ENCODE data around the gene GALNT1. TPM values are rescaled to one million over a fixed set of nuclear protein-coding genes. Genes with fewer than 3 reads are reported as not detected.

The GALNT1 gene
- total and polyA plus RNA-seq, 2 of the 4 experiments (the other 2 are of a cell fraction) = 24.9 to 43.9 TPM

- in situ Hi-C loops (cut with MboI; ENCODE audit: low sequenced_read_pairs) (no loop called here), intact Hi-C loops (cut with micrococcal nuclease) (loop anchor here (5.0 kb wide), 1 partner anchor 38 kb away; the partner anchor contains the start of gene GALNT1), dilution Hi-C loops (cut with HindIII; ENCODE audit: low sequenced_read_pairs, unreplicated experiment) (no loop called here)
- H3K14ac ChIP-seq (replicated peaks; ENCODE audit: low read depth, low read length) = 0 out of 2 replicates have a peak overlapping the region, but pooled peaks have one; percentile 19
- no peak overlapping the region for H4K91ac ChIP-seq (ENCODE audit: insufficient read depth, low read depth, low read length)
- no peak overlapping the region for H2BK5ac ChIP-seq (ENCODE audit: low read depth, low read length, poor library complexity, severe bottlenecking)
- H3K23ac ChIP-seq (ENCODE audit: low read depth, low read length) = 0 out of 2 replicates have a peak overlapping the region, but pooled peaks have one; percentile 16
- no TSS peak for BruUV-seq (replicated peaks)
- H3K9me1 ChIP-seq (ENCODE audit: insufficient read depth, low read length) = no peaks in the 10 kb centered on the region; the same call in 1 of the 2 replicates
- H2AK5ac ChIP-seq (ENCODE audit: low read depth, low read length) = no peak overlapping the region
- H3K4me1 ChIP-seq (ENCODE audit: control insufficient read depth, insufficient read depth, low read length) = peaks cover 7% of the 10 kb centered on the region
- H2AFZ ChIP-seq (replicated peaks; ENCODE audit: low read length, poor library complexity) = no peak overlapping the region
- TF ChIP-seq, protein P1, sequence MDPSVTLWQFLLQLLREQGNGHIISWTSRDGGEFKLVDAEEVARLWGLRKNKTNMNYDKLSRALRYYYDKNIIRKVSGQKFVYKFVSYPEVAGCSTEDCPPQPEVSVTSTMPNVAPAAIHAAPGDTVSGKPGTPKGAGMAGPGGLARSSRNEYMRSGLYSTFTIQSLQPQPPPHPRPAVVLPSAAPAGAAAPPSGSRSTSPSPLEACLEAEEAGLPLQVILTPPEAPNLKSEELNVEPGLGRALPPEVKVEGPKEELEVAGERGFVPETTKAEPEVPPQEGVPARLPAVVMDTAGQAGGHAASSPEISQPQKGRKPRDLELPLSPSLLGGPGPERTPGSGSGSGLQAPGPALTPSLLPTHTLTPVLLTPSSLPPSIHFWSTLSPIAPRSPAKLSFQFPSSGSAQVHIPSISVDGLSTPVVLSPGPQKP (IDR thresholded peaks at IDR 0.05; ENCODE audit: borderline replicate concordance, low read depth, low read length) = no peak
- TF ChIP-seq RCOR1 (IDR thresholded peaks at IDR 0.05; ENCODE audit: insufficient replicate concordance, low read length) (no peak), CHD1 (IDR thresholded peaks at IDR 0.05; ENCODE audit: low read depth, low read length) (no peak), SMC3 (IDR thresholded peaks at IDR 0.05; ENCODE audit: low read depth, low read length) (no peak), MAFK (IDR thresholded peaks at IDR 0.05; ENCODE audit: low read depth, low read length) (no peak), MAZ (IDR thresholded peaks at IDR 0.05; ENCODE audit: borderline replicate concordance, low read depth, low read length) (no peak), BHLHE40 (IDR thresholded peaks at IDR 0.05; ENCODE audit: low read depth, low read length) (no peak), RAD21 (IDR thresholded peaks at IDR 0.05; ENCODE audit: low read length) (no peak), RFX5 (IDR thresholded peaks at IDR 0.05; ENCODE audit: low read depth, low read length) (no peak), FOS (IDR thresholded peaks at IDR 0.05; ENCODE audit: low read depth, low read length) (no peak), POLR2A (IDR thresholded peaks at IDR 0.05; ENCODE audit: low read depth, low read length) (no peak), MXI1 (IDR thresholded peaks at IDR 0.05; ENCODE audit: borderline replicate concordance, low read depth, low read length) (no peak), CEBPB (IDR thresholded peaks at IDR 0.05; ENCODE audit: low read depth, low read length) (no peak), NFE2L2 (IDR thresholded peaks at IDR 0.05; ENCODE audit: low read depth, low read length) (no peak)
- TF ChIP-seq, protein P2, sequence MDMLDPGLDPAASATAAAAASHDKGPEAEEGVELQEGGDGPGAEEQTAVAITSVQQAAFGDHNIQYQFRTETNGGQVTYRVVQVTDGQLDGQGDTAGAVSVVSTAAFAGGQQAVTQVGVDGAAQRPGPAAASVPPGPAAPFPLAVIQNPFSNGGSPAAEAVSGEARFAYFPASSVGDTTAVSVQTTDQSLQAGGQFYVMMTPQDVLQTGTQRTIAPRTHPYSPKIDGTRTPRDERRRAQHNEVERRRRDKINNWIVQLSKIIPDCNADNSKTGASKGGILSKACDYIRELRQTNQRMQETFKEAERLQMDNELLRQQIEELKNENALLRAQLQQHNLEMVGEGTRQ (IDR thresholded peaks at IDR 0.05; ENCODE audit: low read depth, low read length) = no peak
- TF ChIP-seq, protein P3, sequence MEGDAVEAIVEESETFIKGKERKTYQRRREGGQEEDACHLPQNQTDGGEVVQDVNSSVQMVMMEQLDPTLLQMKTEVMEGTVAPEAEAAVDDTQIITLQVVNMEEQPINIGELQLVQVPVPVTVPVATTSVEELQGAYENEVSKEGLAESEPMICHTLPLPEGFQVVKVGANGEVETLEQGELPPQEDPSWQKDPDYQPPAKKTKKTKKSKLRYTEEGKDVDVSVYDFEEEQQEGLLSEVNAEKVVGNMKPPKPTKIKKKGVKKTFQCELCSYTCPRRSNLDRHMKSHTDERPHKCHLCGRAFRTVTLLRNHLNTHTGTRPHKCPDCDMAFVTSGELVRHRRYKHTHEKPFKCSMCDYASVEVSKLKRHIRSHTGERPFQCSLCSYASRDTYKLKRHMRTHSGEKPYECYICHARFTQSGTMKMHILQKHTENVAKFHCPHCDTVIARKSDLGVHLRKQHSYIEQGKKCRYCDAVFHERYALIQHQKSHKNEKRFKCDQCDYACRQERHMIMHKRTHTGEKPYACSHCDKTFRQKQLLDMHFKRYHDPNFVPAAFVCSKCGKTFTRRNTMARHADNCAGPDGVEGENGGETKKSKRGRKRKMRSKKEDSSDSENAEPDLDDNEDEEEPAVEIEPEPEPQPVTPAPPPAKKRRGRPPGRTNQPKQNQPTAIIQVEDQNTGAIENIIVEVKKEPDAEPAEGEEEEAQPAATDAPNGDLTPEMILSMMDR (conservative IDR thresholded peaks at IDR 0.05; ENCODE audit: low read depth, low read length) = no peak
- no peak overlapping the region for H3K9ac ChIP-seq (ENCODE audit: low read depth, low read length)
- H2BK120ac ChIP-seq (ENCODE audit: low read depth, low read length) = no peak overlapping the region
- no peak overlapping the region for H3K4ac ChIP-seq (ENCODE audit: low read depth, low read length)
- H2AK9ac ChIP-seq (replicated peaks; ENCODE audit: low read depth, low read length, poor library complexity) = no peak overlapping the region
- H3K36me3 ChIP-seq (ENCODE audit: control insufficient read depth, insufficient read depth, low read length) = no peaks in the 10 kb centered on the region
- H3K79me1 ChIP-seq (ENCODE audit: low read depth in 1 of 2, low read length in 2 of 2) = peaks cover 4 to 32% of the 10 kb centered on the region in 2 experiments; a peak in 3 of 4 replicates
- H3K56ac ChIP-seq (ENCODE audit: extremely low read depth, insufficient read depth, low read length) = no peak overlapping the region
- H3K4me3 ChIP-seq (ENCODE audit: insufficient read depth, low read depth, low read length) = no peak overlapping the region
- H3K27ac ChIP-seq (ENCODE audit: insufficient read depth, low read length) = no peak overlapping the region
- WGBS, 2 experiments (ENCODE audit: extremely low coverage in 2 of 2, insufficient read length in 1 of 2) = no CpG with 5 or more reads among the region's 4 CpGs
- H4K5ac ChIP-seq (ENCODE audit: low read depth, low read length) = no peak overlapping the region
- ATAC-seq (ENCODE audit: low read depth) = no peak
- no peak overlapping the region for H2BK15ac ChIP-seq (ENCODE audit: low read depth, low read length)
- ChIA-PET POLR2A (ENCODE audit: unreplicated experiment) (no interaction called here), CTCF (no interaction called here)
- no peaks in the 10 kb centered on the region for H3K27me3 ChIP-seq (ENCODE audit: control insufficient read depth, insufficient read depth, low read length)
- DNase-seq = no peak
- H3K9me3 ChIP-seq (ENCODE audit: control insufficient read depth, insufficient read depth, low read length) = no peaks in the 10 kb centered on the region
- H3K18ac ChIP-seq (ENCODE audit: low read depth, low read length) = no peak overlapping the region
- no peak overlapping the region for H2BK20ac ChIP-seq (ENCODE audit: low read depth, low read length)
- H4K8ac ChIP-seq (ENCODE audit: low read depth in 2 of 2, low read length in 2 of 2) = no peak overlapping the region
- H4K20me1 ChIP-seq (ENCODE audit: insufficient read depth, low read length) = peaks cover 13% of the 10 kb centered on the region; the same call in 1 of the 2 replicates
- no peak overlapping the region for H3K4me2 ChIP-seq (ENCODE audit: low read depth, low read length)
These were observed 38.4 kb downstream of the GALNT1 start for GRCh38 chr18:35619941-35620340.
